Natural killer cell (primary cell): ENCODE data around the gene ZNF597. TPM values are rescaled to one million over a fixed set of nuclear protein-coding genes. Genes with fewer than 3 reads are reported as not detected.

Experiments
- ATAC-seq, 3 donors: fragments of 150-1000 bp in 2 of 3; fragments of 200-7000 bp in 1 of 3; cut with Tn5 transposase; 1 replicate in 1 of 3; 2 replicates in 2 of 3; pipeline ENCODE4 v1.10.0; 2021; ENCODE audit warnings: mild to moderate bottlenecking in 2 of 3, moderate library complexity in 2 of 3
- DNase-seq, 2 donors: peaks; one replicate each; pipeline versions ENCODE4 v3.0.0 to v3.0.0-alpha.2; 2013 to 2021; ENCODE audit warnings: mixed read lengths in 1 of 2
- H3K27ac ChIP-seq: one replicate; pipeline ENCODE4 v1.5.1; 2013; ENCODE audit warnings: mild to moderate bottlenecking, low read length
- H3K27me3 ChIP-seq: one replicate; pipeline ENCODE4 v1.6.1; 2013; ENCODE audit warnings: low read length; ENCODE audit not compliant: control insufficient read depth, insufficient read depth
- H3K36me3 ChIP-seq: one replicate; pipeline ENCODE4 v1.6.1; 2013; ENCODE audit warnings: low read length; ENCODE audit not compliant: control insufficient read depth, insufficient read depth
- H3K4me1 ChIP-seq: one replicate; pipeline ENCODE4 v1.6.1; 2013; ENCODE audit warnings: low read length; ENCODE audit not compliant: control insufficient read depth, insufficient read depth
- H3K4me3 ChIP-seq: one replicate; pipeline ENCODE4 v1.5.1; 2013; ENCODE audit warnings: low read length
- H3K9me3 ChIP-seq: one replicate; pipeline ENCODE4 v1.6.1; 2013; ENCODE audit warnings: low read length; ENCODE audit not compliant: control insufficient read depth, insufficient read depth
- H3K27ac Mint-ChIP-seq, 2 donors: one replicate each; pipeline ENCODE4 v1.8.0; 2022; ENCODE audit warnings: mild to moderate bottlenecking in 2 of 2, mixed read lengths in 2 of 2, moderate library complexity in 1 of 2
- H3K27me3 Mint-ChIP-seq, 2 donors: one replicate each; pipeline ENCODE4 v1.8.0; 2022; ENCODE audit warnings: low read depth in 2 of 2, mixed read lengths in 2 of 2
- H3K36me3 Mint-ChIP-seq: one replicate; pipeline ENCODE4 v1.8.0; 2022; ENCODE audit warnings: mixed read lengths
- H3K4me1 Mint-ChIP-seq, 2 donors: one replicate each; pipeline ENCODE4 v1.8.0; 2022; ENCODE audit warnings: mixed read lengths in 2 of 2
- H3K4me3 Mint-ChIP-seq: one replicate; pipeline ENCODE4 v1.8.0; 2022; ENCODE audit warnings: mild to moderate bottlenecking, moderate library complexity, mixed read lengths
- H3K9me3 Mint-ChIP-seq, 2 donors: one replicate each; pipeline ENCODE4 v1.8.0; 2022; ENCODE audit warnings: mixed read lengths in 2 of 2
- WGBS: methylation state at CpG from one replicate; pipeline ENCODE4 v1.1.7; 2013; ENCODE audit warnings: missing lambda C conversion rate; ENCODE audit not compliant: insufficient coverage; 5-methylcytosine and 5-hydroxymethylcytosine counted together
- intact Hi-C: fragments of 100-400 bp; cut with micrococcal nuclease; formaldehyde crosslinking; loops from one replicate; pipeline ENCODE4 v1.14.2; 2022
- total RNA-seq, 4 donors: library from RNA; stranded (reverse); fragments of 120-200 nt in 1 of 4; gene quantifications; one replicate each; pipeline versions ENCODE4 v1.2.3 to v1.2.4, GENCODE V29; 2013 to 2022
- TF ChIP-seq, protein P1 (sequence below): fragments of 200-600 bp; IDR thresholded peaks from one replicate; pipeline ENCODE4 v1.8.0; 2022; ENCODE audit warnings: antibody characterized with exemption

Gene ZNF597
- total RNA-seq, 3 donors from 2014 or later (not counting 1 experiment from before 2014, with no cell fraction given) = 1.8 to 3.5 (median 2.8) TPM

DNA sequence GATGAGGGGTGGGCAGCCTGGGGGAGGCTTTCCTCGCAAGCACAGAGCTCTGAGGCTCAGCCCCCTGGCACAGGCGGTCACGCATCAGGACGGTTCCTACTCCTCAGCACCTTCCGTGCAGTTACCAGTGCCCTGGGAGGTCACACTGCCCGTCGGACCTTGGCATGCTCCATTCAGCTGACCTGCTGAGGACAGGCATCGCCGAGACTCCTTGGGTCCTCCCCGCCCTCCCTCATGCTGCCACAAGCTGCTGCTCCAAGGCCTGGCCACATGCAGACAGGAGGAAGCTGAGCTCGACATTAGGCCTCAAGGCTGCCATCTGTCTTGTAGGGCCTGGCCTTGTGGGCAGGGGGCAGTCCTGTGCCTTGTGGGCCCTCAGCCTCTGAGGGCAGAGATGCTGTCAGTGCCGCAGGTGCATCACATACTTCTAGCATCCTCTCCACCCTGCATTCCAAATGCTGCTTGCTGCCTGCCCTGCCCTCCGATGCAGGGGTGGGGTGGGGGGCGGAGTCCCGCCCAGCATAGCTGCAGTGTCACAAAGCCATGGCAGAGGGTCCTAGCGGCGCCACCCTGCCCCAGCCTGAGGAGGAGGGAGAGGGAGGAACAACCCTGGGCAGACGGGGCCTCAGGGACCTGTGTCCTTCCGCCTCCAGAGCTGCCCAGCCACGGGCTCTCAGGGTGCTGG lies 42.7 kb upstream of the ZNF597 start:
- peaks cover 53% of the 10 kb centered on the region for H3K36me3 ChIP-seq
- Mint-ChIP-seq H3K27me3 (no peaks in the 10 kb centered on the region), H3K4me1 (peaks cover 0 to 21% of the 10 kb centered on the region in 2 donors), H3K36me3 (no peaks in the 10 kb centered on the region), H3K27ac (no peak overlapping the region), H3K4me3 (no peak overlapping the region), H3K9me3 (no peaks in the 10 kb centered on the region)
- ATAC-seq (no peak), DNase-seq (no peak)
- 96% methylated on average over 20 of the region's 20 CpGs for WGBS
- TF ChIP-seq, protein P1, sequence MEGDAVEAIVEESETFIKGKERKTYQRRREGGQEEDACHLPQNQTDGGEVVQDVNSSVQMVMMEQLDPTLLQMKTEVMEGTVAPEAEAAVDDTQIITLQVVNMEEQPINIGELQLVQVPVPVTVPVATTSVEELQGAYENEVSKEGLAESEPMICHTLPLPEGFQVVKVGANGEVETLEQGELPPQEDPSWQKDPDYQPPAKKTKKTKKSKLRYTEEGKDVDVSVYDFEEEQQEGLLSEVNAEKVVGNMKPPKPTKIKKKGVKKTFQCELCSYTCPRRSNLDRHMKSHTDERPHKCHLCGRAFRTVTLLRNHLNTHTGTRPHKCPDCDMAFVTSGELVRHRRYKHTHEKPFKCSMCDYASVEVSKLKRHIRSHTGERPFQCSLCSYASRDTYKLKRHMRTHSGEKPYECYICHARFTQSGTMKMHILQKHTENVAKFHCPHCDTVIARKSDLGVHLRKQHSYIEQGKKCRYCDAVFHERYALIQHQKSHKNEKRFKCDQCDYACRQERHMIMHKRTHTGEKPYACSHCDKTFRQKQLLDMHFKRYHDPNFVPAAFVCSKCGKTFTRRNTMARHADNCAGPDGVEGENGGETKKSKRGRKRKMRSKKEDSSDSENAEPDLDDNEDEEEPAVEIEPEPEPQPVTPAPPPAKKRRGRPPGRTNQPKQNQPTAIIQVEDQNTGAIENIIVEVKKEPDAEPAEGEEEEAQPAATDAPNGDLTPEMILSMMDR = no peak
- H3K9me3 ChIP-seq = no peaks in the 10 kb centered on the region
- no peaks in the 10 kb centered on the region for H3K4me1 ChIP-seq
- no peak overlapping the region for H3K27ac ChIP-seq
- intact Hi-C loops = no loop called here
- H3K4me3 ChIP-seq = no peak overlapping the region
- no peaks in the 10 kb centered on the region for H3K27me3 ChIP-seq

DNA sequence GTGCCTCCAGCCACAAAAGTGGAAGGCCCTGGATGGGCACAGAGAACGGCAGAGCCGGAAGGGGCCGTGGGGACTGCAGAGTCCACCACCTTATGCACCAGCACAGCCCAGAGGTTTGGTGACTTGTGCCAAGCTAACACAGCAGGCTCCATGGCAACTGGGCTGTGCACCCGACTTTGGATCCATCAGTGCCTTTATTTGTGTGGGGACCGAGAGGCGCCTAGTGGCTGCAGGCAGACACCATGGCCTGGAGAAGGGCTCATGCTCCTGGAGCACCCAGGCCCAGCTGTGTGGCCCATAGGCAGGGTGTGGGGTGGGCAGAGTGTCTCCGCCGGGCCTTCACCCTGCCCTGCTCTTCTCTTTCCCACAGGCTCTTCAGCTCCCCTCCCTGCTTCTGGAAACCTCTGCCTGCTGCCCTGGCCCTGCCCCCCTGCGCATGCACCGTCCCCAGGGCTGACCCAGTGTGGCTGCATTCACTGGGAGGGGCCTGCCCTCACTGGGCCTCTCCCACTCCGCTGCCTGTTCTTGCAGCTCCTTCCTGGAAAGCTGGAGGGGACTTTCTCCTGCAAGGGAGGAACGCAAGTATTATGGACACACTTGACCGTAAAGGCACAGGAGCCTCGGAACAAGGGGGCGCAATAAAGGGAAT lies 41.9 kb upstream of the ZNF597 start:
- Histone ChIP-seq H3K4me1 (no peaks in the 10 kb centered on the region), H3K9me3 (no peaks in the 10 kb centered on the region), H3K36me3 (peaks cover 53% of the 10 kb centered on the region), H3K4me3 (no peak overlapping the region), H3K27me3 (no peaks in the 10 kb centered on the region), H3K27ac (no peak overlapping the region)
- intact Hi-C loops = no loop called here
- TF ChIP-seq, protein P1 = no peak
- no peak overlapping the region for H3K4me3 Mint-ChIP-seq
- WGBS = 91% methylated on average over 15 of the region's 15 CpGs
- no peak for ATAC-seq
- peaks cover 0 to 21% of the 10 kb centered on the region in 2 donors for H3K4me1 Mint-ChIP-seq
- DNase-seq = no peak
- no peak overlapping the region for H3K27ac Mint-ChIP-seq
- H3K36me3 Mint-ChIP-seq = no peaks in the 10 kb centered on the region
- H3K27me3 Mint-ChIP-seq = no peaks in the 10 kb centered on the region
- H3K9me3 Mint-ChIP-seq = no peaks in the 10 kb centered on the region

DNA sequence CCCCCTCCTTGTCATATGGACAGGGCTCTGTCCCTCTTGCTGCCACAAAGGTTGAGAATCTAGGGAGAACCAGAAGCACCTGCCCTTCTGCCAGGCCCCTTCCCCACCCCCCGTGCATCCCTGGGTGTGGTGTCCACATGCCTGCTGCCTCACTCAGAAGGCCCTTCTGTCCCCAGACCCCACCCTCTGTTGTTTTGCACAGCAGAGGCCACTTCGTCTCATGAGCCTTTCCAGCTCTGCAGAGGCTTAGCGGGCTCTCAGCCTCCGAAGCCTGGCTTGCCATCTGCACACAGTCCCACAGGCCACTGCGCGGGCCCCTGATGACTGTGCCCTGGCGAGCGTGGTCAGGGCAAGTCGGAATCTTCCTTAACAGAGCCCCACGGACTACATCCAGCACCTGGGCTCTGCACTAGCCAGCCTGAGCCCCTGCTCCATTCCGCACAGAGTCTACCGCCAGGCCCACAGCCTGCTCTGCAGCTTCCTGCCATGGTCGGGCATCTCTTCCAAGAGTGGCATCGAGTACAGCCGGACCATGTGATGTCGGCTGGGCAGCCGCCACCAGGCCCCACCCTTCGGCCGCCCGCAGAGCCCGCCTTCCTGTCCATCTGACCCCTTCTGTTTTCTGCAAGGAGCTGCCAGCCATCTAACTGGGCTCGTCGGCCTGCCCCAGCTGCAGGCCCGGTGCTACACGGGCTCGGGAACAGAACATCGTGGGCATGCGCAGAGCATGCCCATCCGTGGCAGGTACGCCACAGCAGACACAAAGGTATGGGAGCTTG lies 41.2 kb upstream of the ZNF597 start:
- Mint-ChIP-seq H3K27me3 (no peaks in the 10 kb centered on the region), H3K9me3 (no peaks in the 10 kb centered on the region), H3K4me3 (no peak overlapping the region), H3K27ac (no peak overlapping the region), H3K36me3 (no peaks in the 10 kb centered on the region), H3K4me1 (peaks cover 0 to 21% of the 10 kb centered on the region in 2 donors)
- Histone ChIP-seq H3K27me3 (no peaks in the 10 kb centered on the region), H3K36me3 (peaks cover 59% of the 10 kb centered on the region), H3K9me3 (no peaks in the 10 kb centered on the region), H3K4me3 (no peak overlapping the region), H3K4me1 (no peaks in the 10 kb centered on the region), H3K27ac (no peak overlapping the region)
- TF ChIP-seq, protein P1 = no peak
- WGBS = 93% methylated on average over 30 of the region's 30 CpGs
- DNase-seq (no peak), ATAC-seq (no peak)
- intact Hi-C loops = no loop called here
